HepG2 (cell line): ENCODE measurements around the gene CSMD2. TPM values are rescaled to one million over a fixed set of nuclear protein-coding genes. Genes with fewer than 3 reads are reported as not detected.
A peak's percentile ranks its signal among the peaks of the same experiment; 100 is the strongest.

Experiments used
- ATAC-seq: fragments of 200-7000 bp; cut with Tn5 transposase; 3 replicates; pipeline ENCODE4 v1.9.1; 2020; ENCODE audit warnings: mild to moderate bottlenecking, moderate library complexity
- BruUV-seq: library from RNA; stranded (reverse); fragments of 400-500 nt; replicated peaks from 2 replicates; lab custom pipeline; 2021; lab: Mats Ljungman, UMichigan
- CTCF ChIA-PET: fragments of 300-600 bp; formaldehyde crosslinking; extraction: SDS; loops from one replicate; lab custom pipeline; 2021; ENCODE audit warnings: low total read pairs, inconsistent platforms, low intra/inter-chr PET ratio; lab: Yijun Ruan, JAX
- POLR2A ChIA-PET: fragments of 350-600 bp; sonication (Branson Sonifier 250); formaldehyde crosslinking; loops from one replicate; lab custom pipeline; 2020; ENCODE audit warnings: antibody characterized with exemption, inconsistent platforms; lab: Yijun Ruan, JAX
- DNase-seq: peaks from one replicate; pipeline ENCODE4 v3.0.0-alpha.2; 2015; ENCODE audit warnings: low spot score
- FAIRE-seq: peaks from 3 replicates; lab custom pipeline; 2011; peaks lifted over from hg19 to GRCh38; lab: Jason Lieb, UNC
- H2AFZ ChIP-seq: one replicate; pipeline ENCODE4 v1.6.1; 2011; ENCODE audit warnings: low read length, inconsistent platforms
- H3K27ac ChIP-seq: fragments of 300-600 bp; 3 replicates; pipeline ENCODE4 v1.8.0; 2011; ENCODE audit warnings: mixed run types, mild to moderate bottlenecking, mixed read lengths, low read length, inconsistent platforms; ENCODE audit not compliant: insufficient read depth; ENCODE audit errors: extremely low read length
- H3K27me3 ChIP-seq, 2 experiments: fragments of 200-600 bp in 1 of 2; 2 replicates in 1 of 2; 3 replicates in 1 of 2; pipeline versions ENCODE4 v1.6.0 to v1.8.0; 2011; ENCODE audit warnings: low read length in 2 of 2, mild to moderate bottlenecking in 2 of 2, moderate library complexity in 2 of 2, inconsistent platforms in 1 of 2; ENCODE audit not compliant: insufficient read depth in 2 of 2, control insufficient read depth in 1 of 2
- H3K36me3 ChIP-seq, 2 experiments: fragments of 200-600 bp in 1 of 2; replicated peaks in 1 of 2; 2 replicates in 1 of 2; 3 replicates in 1 of 2; pipeline versions ENCODE4 v1.5.1 to v1.8.0; 2011; ENCODE audit warnings: low read length in 2 of 2, inconsistent platforms in 1 of 2; ENCODE audit not compliant: insufficient read depth in 2 of 2, control insufficient read depth in 1 of 2
- H3K4me1 ChIP-seq: 2 replicates; pipeline ENCODE4 v1.5.1; 2012; ENCODE audit warnings: low read length, inconsistent platforms; ENCODE audit not compliant: insufficient read depth
- H3K4me2 ChIP-seq: 2 replicates; pipeline ENCODE4 v1.6.0; 2011; ENCODE audit warnings: low read depth, low read length, inconsistent platforms
- H3K4me3 ChIP-seq, 3 experiments: fragments of 200-600 bp in 1 of 3; sonication (generic), shearing (Covaris generic) in 1 of 3; replicated peaks in 1 of 3; 2 replicates each; pipeline ENCODE4 v1.5.1; 2011 to 2016; ENCODE audit warnings: low read length in 3 of 3, inconsistent platforms in 2 of 3, low read depth in 2 of 3, mild to moderate bottlenecking in 2 of 3, control low read depth in 1 of 3, mixed read lengths in 1 of 3; ENCODE audit not compliant: insufficient read depth in 1 of 3
- H3K79me2 ChIP-seq: one replicate; pipeline ENCODE4 v1.6.1; 2011; ENCODE audit warnings: low read length, inconsistent platforms; ENCODE audit not compliant: insufficient read depth
- H3K9ac ChIP-seq: 2 replicates; pipeline ENCODE4 v1.6.0; 2011; ENCODE audit warnings: mild to moderate bottlenecking, low read depth, low read length, inconsistent platforms; ENCODE audit not compliant: insufficient read depth
- H3K9me3 ChIP-seq: 2 replicates; pipeline ENCODE4 v1.5.1; 2012; ENCODE audit warnings: mild to moderate bottlenecking, low read length
- H4K20me1 ChIP-seq: 2 replicates; pipeline ENCODE4 v1.6.0; 2011; ENCODE audit warnings: inconsistent platforms, mild to moderate bottlenecking, low read length, moderate library complexity; ENCODE audit not compliant: insufficient read depth
- ARID2 ChIP-seq: sonication (generic); formaldehyde crosslinking; IDR thresholded peaks from 2 replicates; pipeline ENCODE4 v1.8.1; 2022; ENCODE audit warnings: mild to moderate bottlenecking, missing genetic modification reagents, borderline replicate concordance
- ATAD3A ChIP-seq: sonication (generic); formaldehyde crosslinking; IDR thresholded peaks from 2 replicates; pipeline ENCODE4 v1.4.0; 2020; ENCODE audit warnings: missing genetic modification reagents
- CBFB ChIP-seq: sonication (generic); formaldehyde crosslinking; IDR thresholded peaks from 2 replicates; pipeline ENCODE4 v1.4.0; 2020; ENCODE audit warnings: missing genetic modification reagents
- FOXA3 ChIP-seq: IDR thresholded peaks from 2 replicates; pipeline ENCODE4 v1.6.1; 2016; ENCODE audit warnings: missing genetic modification reagents, missing compliant biosample characterization
- FOXM1 ChIP-seq: sonication (generic); formaldehyde crosslinking; IDR thresholded peaks from 2 replicates; pipeline ENCODE4 v1.5.0; 2020; ENCODE audit warnings: missing genetic modification reagents
- FOXP1 ChIP-seq, 2 experiments: fragments of 450-650 bp in 1 of 2; IDR thresholded peaks; 2 replicates each; pipeline ENCODE4 v1.6.1; 2017 to 2018; ENCODE audit warnings: antibody characterized with exemption in 1 of 2
- MAF1 ChIP-seq: sonication (generic); formaldehyde crosslinking; IDR thresholded peaks from 2 replicates; pipeline ENCODE4 v1.5.0; 2020; ENCODE audit warnings: missing genetic modification reagents, borderline replicate concordance
- MXD4 ChIP-seq: IDR thresholded peaks from 2 replicates; pipeline ENCODE4 v1.6.1; 2016; ENCODE audit warnings: mild to moderate bottlenecking, missing biosample characterization, missing genetic modification reagents
- NFIB ChIP-seq: sonication (generic); formaldehyde crosslinking; IDR thresholded peaks from 2 replicates; pipeline ENCODE4 v1.9.0; 2021; ENCODE audit warnings: missing genetic modification reagents, mild to moderate bottlenecking, borderline replicate concordance
- NFYB ChIP-seq: sonication (generic); formaldehyde crosslinking; IDR thresholded peaks from 2 replicates; pipeline ENCODE4 v1.4.0; 2020; ENCODE audit warnings: missing genetic modification reagents
- RXRA ChIP-seq: sonication (generic); formaldehyde crosslinking; IDR thresholded peaks from 2 replicates; pipeline ENCODE4 v1.5.1; 2020; ENCODE audit warnings: missing genetic modification reagents
- SIN3A ChIP-seq: IDR thresholded peaks from 2 replicates; pipeline ENCODE4 v1.6.1; 2011; ENCODE audit warnings: low read depth, mild to moderate bottlenecking, control low read depth, low read length, borderline replicate concordance
- SUZ12 ChIP-seq: fragments of 150-350 bp; IDR thresholded peaks from 2 replicates; pipeline ENCODE4 v1.6.1; 2014; ENCODE audit warnings: low read depth, low read length
- ZNF546 ChIP-seq: sonication (generic); formaldehyde crosslinking; conservative IDR thresholded peaks from 2 replicates; pipeline ENCODE4 v1.8.1; 2023; ENCODE audit warnings: mild to moderate bottlenecking, missing genetic modification reagents
- ZNF564 ChIP-seq: sonication (generic); formaldehyde crosslinking; IDR thresholded peaks from 2 replicates; pipeline ENCODE4 v1.8.1; 2023; ENCODE audit warnings: mild to moderate bottlenecking, missing genetic modification reagents
- ZNF652 ChIP-seq: IDR thresholded peaks from 2 replicates; pipeline ENCODE4 v1.6.1; 2016; ENCODE audit warnings: low read depth, borderline replicate concordance
- ZNF75D ChIP-seq: sonication (generic); formaldehyde crosslinking; IDR thresholded peaks from 2 replicates; pipeline ENCODE4 v1.8.1; 2023; ENCODE audit warnings: missing genetic modification reagents, mild to moderate bottlenecking, borderline replicate concordance
- WGBS: methylation state at CpG from one replicate; pipeline ENCODE4 v1.1.6; 2017; ENCODE audit warnings: low lambda C conversion rate; 5-methylcytosine and 5-hydroxymethylcytosine counted together
- in situ Hi-C: cut with HindIII; loops from 2 replicates; pipeline ENCODE4 v1.10.0; 2017; ENCODE audit warnings: low pct_unique_long_range_greater_than_20kb; ENCODE audit not compliant: extremely low pct_ligation_motif_present
- intact Hi-C: fragments of 100-400 bp; cut with micrococcal nuclease; formaldehyde crosslinking; loops from one replicate; pipeline ENCODE4 v1.10.0; 2022; ENCODE audit not compliant: unreplicated experiment
- polyA plus RNA-seq, 8 experiments: library from polyadenylated mRNA; depleted of rRNA in 3 of 8; stranded (reverse) in 7 of 8; unstranded in 1 of 8; fragments of >200 nt; fragmentation: Illumina TruSeq in 4 of 8; extraction: Trizol in 4 of 8; gene quantifications; 2 replicates each; pipeline versions ENCODE4 v1.2.1 to v1.2.3, GENCODE V29; 2011 to 2016; ENCODE audit warnings: low read depth in 4 of 8, missing spikeins in 1 of 8, mixed read lengths in 1 of 8; ENCODE audit not compliant: insufficient read depth in 1 of 8
- total RNA-seq, 5 experiments: library from RNA; depleted of rRNA; stranded (reverse); fragments of >200 nt; fragmentation: Illumina TruSeq; extraction: Trizol; gene quantifications; 2 replicates each; pipeline ENCODE4 v1.2.3, GENCODE V29; 2016; ENCODE audit warnings: low read depth in 1 of 5
- TF ChIP-seq, protein P1 (sequence below): IDR thresholded peaks from 2 replicates; pipeline ENCODE4 v1.6.1; 2016; ENCODE audit warnings: missing genetic modification reagents, missing compliant biosample characterization
- TF ChIP-seq, protein P2 (sequence below): sonication (generic); formaldehyde crosslinking; IDR thresholded peaks from 2 replicates; pipeline ENCODE4 v1.8.1; 2022; ENCODE audit warnings: low read depth, mild to moderate bottlenecking, missing genetic modification reagents

Gene CSMD2
- total and polyA plus RNA-seq, 2 of the 13 experiments (the other 11 are each of a cell fraction or from before 2014, with no cell fraction given) = not detected

DNA sequence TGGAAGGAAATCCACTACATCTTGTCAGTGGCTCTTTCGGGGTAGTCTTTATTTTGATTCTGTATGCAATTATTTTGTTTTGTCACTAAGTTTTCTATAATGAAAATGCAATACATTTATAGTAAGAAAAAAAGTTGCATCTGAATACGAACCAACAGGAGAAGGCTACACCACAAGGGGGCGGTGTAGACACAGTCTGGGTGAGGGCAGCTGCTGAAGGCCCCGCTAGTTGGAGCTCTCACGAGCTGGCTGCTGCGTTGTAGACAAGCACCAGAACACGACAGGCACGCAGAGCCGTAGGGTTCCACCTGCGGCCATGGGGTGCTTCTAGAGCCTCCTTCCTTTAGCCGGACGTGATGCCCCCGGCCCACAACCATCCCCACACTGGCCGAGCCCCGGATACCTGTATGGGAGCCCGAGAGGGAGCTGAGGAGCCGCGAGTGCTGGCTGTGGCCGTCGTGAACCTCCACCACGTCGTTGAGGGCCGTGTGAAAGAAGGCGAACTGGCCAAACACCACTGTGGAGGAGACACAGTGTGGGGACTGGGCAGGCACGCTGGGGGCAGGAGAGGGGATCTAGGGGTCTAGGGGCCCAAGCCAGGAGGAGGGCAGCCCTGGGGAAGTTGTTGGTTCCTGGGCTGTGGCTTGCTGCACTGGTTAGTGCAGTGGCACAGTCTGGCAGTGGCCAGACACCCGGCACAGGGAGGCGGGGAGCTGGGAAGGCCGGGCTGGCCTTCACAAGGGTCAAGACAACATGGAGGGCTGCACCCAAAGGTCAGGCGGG is 531.8 kb downstream of the CSMD2 start (continued):
- TF ChIP-seq ZNF75D = no peak
- TF ChIP-seq ZNF546 (CRISPR knock-in tag) = no peak
- no peak for TF ChIP-seq FOXP1 (IDR thresholded peaks at IDR 0.05)
- 0 out of 2 replicates have a peak, but pooled peaks have one; percentile 6 for TF ChIP-seq FOXP1 (CRISPR knock-in tag; IDR thresholded peaks at IDR 0.05)
- TF ChIP-seq MAF1 (CRISPR knock-in tag) = no peak
- peak; percentile 25; the same call in 1 of the 2 replicates for TF ChIP-seq FOXA3 (CRISPR knock-in tag)
- no peak for TF ChIP-seq NFIB
- no peak for TF ChIP-seq SIN3A
- TF ChIP-seq, protein P1, sequence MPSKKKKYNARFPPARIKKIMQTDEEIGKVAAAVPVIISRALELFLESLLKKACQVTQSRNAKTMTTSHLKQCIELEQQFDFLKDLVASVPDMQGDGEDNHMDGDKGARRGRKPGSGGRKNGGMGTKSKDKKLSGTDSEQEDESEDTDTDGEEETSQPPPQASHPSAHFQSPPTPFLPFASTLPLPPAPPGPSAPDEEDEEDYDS (CRISPR knock-in tag) = 0 out of 2 replicates have a peak, but pooled peaks have one; percentile 20
- no peak for TF ChIP-seq NFYB (CRISPR knock-in tag)
- TF ChIP-seq, all 625 proteins: peak for 30

DNA sequence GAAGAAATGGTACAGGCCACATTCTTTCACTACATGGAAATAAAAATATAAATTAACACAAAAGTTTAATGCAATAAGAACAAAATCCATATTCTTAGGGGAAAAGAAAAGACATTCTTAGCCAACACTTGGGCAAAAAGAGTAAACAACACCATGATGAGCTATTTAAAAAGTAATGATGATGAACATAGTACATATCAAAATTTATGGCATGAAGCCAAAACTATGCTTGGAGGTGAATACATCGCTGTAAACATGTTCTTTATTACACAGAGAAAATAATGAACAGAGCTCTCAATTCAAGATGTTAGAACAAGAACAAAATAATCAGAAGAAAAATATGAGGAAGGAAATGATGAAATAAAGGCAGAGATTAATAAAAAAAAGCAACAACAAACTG is 534.3 kb downstream of the CSMD2 start:
- Histone ChIP-seq H3K9me3 (no peaks in the 10 kb centered on the region), H4K20me1 (no peaks in the 10 kb centered on the region), H3K27ac (no peak overlapping the region), H3K36me3 (no peaks in the 10 kb centered on the region), H2AFZ (no peak overlapping the region), H3K9ac (no peak overlapping the region), H3K27me3 (peaks cover 8 to 34% of the 10 kb centered on the region in 2 experiments), H3K4me3 (no peak overlapping the region), H3K4me2 (no peak overlapping the region), H3K4me1 (no peaks in the 10 kb centered on the region), H3K79me2 (no peaks in the 10 kb centered on the region)
- FAIRE-seq = no peak
- no peak for ATAC-seq
- ChIA-PET CTCF (no interaction called here), POLR2A (no interaction called here)
- TF ChIP-seq MXD4 (CRISPR knock-in tag) (no peak), ARID2 (CRISPR knock-in tag) (no peak), CBFB (CRISPR knock-in tag) (no peak), ATAD3A (CRISPR knock-in tag) (no peak), ZNF564 (CRISPR knock-in tag) (no peak), ZNF652 (CRISPR knock-in tag) (no peak), SUZ12 (no peak), RXRA (CRISPR knock-in tag) (no peak), FOXM1 (CRISPR knock-in tag) (no peak)
- TF ChIP-seq, protein P2, sequence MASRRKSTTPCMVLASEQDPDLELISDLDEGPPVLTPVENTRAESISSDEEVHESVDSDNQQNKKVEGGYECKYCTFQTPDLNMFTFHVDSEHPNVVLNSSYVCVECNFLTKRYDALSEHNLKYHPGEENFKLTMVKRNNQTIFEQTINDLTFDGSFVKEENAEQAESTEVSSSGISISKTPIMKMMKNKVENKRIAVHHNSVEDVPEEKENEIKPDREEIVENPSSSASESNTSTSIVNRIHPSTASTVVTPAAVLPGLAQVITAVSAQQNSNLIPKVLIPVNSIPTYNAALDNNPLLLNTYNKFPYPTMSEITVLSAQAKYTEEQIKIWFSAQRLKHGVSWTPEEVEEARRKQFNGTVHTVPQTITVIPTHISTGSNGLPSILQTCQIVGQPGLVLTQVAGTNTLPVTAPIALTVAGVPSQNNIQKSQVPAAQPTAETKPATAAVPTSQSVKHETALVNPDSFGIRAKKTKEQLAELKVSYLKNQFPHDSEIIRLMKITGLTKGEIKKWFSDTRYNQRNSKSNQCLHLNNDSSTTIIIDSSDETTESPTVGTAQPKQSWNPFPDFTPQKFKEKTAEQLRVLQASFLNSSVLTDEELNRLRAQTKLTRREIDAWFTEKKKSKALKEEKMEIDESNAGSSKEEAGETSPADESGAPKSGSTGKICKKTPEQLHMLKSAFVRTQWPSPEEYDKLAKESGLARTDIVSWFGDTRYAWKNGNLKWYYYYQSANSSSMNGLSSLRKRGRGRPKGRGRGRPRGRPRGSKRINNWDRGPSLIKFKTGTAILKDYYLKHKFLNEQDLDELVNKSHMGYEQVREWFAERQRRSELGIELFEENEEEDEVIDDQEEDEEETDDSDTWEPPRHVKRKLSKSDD (CRISPR knock-in tag) = no peak
- in situ Hi-C loops (loop anchor here (10.0 to 25.0 kb wide), 3 partner anchors 532 to 1114 kb away; partner anchors contain the start of gene CSMD2), intact Hi-C loops (no loop called here)
- BruUV-seq = no TSS peak
- 0% methylated on average over 1 of the region's 1 CpG for WGBS
- DNase-seq = no peak
